NCI-H2081 treated with DMSO at 0.1 percent for 48 hours (cell line): Measurements from ENCODE around the gene ASCL2.

Source experiments
- DNase-seq: peaks from one replicate; lab custom pipeline; 2025; lab: John Stamatoyannopoulos, UW

Gene ASCL2

DNA sequence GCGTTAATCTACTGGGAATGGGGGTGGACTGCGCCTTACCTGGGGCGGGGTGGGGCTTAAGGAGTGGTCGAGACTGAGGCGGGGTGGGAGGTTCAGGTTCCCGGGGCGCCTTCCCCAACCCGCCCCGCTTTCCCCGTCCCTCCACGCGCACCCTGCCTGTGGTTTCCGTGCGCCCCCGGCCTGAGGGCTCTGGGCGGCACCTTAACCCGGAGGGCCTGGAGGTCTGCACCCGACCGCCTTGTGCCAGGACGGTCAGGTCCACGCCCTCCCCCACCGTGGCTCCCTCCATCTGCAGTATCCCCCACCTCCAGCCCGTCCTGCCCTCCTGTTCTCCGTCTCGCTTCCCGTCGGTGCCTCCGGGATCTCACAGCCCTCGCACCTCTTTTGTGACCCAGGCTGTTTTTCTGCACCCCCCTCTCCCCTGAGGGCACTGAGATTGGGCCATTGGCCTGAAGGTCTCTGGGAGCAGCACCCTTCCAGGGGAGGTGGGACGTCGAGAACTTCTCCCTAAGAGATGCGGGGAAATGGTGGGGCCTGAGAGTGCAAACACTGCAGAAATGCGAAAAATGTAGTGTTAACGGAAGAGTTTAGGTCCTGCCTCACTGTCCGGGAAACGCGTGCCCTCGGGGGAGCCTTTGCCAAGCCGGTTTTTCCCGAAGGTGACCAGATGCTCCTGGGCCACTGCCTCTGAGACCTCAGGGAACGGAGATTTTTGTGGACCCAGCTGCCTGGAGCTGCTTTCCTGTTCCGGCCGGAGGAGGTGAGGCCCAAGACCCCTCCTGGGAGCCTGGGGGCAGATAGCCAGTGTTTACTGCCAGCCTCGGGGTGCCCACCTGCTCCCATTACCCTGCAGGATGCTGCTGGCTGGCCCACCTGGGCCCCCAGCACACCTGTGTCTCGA is 1.2 kb upstream of the ASCL2 start:
- no peak for DNase-seq

DNA sequence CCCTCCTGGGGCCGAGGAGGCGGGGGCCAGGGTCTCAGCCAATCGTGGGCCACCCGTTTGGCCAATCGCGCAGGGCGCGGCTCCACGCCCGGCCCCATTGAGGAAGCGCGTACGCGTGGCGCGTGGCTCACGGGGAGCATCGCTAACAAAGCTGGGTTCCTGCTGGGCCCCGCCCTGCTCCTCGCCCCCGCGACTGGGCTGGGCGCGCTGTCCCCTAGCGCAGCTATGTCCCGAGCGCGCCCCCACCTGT is 614 bp upstream of the ASCL2 start:
- DNase-seq: no peak

DNA sequence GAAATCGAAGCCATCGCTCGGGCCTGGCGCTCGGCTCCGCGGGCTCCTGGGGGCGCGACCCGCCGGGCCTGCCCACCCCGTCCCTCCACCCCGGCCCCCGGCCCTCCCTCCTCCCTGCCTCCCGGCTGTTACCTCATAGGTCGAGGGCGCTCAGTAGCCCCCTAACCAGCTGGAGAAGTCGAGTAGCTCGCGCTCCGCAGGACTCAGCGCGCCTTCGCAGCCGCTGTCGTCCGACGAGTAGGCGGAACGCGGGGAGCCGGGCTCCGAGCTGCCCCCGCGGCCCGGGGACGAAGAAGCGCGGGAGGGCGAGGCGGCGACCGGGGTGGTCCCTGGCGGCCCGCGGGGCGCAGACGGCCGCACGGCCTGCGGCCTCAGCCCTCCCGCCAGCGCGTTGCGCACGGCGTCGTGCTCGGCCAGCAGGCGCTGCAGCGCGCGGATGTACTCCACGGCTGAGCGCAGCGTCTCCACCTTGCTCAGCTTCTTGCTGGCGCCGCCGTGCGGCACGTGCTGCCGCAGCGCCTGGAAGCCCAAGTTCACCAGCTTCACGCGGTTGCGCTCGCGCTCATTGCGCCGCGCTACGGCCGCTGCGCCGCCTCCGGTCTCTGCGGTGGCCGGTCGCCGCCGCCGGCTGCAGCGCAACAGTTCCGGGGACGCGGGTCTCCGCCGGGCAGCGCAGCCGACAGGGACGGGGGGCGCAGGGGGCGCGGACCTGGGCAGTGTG is 627 bp downstream of the ASCL2 start:
- no peak for DNase-seq

DNA sequence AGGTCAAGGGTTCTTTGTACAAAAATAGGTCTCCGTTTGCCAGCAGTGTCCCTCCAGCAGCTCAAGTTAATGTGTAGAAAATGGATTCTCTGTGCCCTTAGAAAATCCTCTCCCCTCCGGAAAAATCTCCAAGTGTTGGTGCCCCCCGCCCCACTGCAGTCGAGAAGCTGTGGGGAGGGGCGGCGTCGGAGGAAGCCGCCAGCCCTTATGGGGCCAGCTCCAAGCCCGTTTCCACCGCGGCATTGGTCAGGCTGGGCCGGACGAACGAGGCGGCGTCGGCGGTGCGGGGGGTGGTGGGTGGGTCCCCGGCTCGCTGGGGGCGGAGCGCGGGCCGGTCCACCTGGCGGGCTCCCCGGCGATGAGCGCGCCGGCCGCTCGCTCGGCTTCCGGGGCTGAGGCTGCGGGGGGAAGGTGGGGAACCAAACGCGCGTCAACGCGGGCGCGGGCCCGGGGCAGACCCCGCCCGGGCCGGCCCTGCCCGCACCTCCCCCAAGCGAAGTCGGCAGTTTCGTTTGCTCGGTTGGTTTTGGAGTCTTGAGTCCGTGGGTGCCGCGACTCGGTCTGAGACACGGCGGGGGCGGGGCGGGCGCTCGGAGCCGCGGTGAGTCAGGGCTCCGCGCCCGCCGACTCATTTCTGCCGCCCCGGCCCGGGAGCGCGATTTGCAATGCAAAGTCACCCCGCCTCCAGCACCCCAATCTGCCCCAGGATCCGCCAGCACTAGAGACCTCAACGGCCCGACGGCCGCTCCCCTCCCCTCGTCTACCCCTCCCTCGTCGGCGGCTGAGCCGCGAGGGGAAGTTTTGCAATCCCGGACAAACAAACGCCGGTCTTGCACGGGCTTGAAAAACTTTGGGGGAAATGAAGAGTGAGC is 1.4 kb downstream of the ASCL2 start:
- DNase-seq: no peak

DNA sequence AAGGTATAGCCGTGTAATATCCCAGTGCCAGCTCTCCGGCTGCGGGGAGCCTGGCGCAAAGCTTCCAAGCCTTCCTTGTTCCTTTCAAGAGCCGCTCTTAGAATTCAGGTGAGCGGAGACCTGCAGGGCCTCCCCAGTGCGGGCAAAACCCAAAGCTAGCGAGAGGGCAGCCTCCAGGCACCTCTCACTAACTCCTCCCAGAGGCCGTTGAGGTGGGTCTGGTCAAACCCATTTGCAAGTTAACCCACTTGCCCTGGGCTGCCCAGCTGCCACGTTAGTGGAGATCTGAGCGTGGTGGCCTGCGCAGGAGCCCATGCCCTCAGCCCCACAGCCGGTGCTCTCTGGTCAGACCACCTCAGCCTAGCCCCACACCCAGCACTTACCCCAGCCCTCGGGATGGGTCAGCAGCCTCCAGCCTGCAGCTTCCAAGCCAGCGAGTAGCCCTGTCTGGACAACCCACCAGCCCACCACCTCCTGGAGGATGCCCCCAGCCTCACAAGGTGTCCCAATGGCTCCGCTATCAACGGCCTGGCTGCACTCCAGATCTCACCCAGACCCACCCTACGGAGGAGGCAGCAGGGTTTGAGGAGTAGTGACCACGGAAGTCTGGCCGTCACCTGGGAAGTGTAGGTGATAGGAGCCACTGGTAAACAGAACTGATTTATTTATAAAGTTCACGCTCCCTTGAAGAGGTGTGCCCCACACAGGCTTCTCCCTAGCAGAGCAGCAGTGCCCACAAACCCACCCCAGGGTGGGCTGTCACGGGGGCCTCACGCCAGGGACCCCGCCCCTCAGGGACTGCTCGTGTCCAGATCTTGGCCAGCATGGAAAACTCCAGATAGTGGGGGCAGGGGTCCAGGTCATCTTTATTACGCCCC is 2.3 kb downstream of the ASCL2 start:
- DNase-seq: no peak

DNA sequence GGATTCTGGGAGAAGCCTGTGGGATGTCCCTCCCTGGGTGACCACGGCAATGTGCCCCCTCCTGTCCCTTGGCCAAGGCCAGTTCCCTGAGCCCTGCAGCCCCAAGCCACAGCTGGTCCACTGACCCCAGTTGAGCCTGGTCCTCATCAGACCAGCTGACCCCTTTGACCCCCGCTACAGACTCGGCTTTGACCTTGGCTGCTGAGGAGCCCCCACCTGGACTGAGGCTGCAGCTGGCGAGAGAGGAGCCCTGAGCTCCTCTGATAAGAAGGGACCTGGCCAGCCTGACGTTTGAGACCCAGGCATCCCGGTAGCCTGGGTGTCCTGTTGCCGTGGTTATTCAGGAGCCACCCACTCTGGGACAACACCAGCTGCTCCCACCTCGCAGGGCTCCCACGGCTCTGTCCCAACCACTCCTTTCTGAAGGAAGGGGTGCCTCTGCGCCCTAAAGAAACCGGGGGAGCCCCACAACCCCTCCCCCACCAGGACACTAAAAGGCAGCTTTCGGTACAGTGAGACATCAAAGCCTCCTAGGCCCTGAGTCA is 3.0 kb downstream of the ASCL2 start:
- no peak for DNase-seq

DNA sequence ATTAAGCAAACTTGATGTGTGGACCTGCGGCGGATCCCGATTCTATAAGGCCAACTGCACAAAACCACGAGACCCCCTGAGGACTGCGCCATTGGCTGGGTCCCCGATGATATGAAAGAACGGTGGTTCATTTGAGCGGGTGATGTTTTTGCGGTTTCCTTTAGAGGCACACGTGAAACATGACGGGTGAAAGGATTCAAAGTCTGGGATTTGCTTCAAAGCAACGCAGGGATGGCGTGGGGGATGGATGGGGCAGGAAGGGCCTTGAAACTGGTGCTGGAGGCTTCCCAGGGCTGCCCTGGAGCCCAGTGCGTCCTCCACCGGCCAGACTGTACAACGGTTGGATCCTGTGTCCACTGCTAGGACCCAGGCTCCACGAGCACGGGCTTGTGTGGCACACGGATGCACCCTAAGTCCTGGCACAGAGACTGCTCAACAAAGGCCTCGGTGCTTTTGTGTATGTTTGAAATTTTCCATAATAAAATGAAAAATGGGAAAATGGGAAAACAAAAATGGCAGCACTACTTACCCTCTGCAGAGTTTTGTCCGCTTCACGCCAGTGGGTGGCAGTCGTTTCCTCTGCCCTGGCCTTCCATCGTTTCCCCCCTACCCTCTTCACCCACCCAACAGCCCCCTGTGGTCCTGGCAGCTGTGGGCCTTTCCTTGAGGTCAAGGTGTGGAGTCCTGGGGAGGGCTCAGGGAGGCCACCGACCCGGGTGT is 3.6 kb downstream of the ASCL2 start:
- no peak for DNase-seq

DNA sequence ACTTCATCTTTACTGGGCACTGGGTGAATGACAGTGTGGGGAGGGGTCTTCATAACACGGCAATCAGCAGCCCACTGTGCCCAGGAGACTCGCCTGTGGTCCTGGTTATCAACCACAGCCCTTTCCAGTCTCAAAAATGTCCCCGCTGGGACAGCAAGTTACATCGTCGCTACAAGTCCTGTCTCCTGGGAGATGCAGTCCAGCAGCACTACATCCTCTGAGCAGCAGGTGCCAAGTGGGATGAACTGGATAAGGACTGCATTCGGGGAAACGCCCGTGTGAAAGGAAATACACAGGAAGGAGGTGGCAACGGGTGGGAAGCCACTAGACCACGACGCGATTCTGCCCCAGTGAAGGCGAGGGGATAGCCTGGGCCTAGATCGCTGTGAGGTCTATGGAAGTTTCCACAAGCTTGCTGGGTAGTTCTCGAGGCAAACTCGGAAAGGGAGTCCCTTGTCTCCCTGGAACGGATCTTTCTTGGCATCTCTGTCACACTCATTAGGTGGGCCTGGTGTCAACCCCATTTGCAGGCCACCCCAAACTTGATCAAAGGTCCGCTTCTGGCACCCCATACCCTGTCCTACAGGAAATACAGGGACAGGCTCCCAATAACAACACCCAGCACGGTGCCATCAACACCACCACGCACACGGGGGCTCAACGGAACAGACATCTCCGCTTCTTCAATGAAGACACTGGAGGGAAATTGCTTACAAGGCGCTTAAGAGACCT is 4.4 kb downstream of the ASCL2 start:
- DNase-seq: no peak

DNA sequence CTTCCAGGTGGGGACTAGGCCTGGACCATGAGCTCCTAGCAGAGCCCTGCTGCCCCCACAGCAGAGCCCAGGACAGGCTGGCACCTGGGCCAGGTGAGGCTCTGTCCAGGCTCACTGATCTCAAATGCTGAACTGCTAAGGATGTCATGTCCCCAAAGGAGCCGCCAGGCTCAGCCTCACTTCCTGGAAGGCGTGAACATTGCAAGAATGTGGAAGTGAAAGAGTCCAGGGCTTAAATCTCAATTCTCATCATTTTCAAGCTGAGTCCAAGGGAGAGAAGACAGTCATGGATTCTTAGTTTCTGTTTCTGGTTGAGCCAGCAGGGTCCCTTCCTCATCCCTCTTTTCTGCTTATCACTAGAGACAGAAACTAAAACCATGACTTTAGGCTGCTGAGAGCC is 5.0 kb downstream of the ASCL2 start:
- no peak for DNase-seq

DNA sequence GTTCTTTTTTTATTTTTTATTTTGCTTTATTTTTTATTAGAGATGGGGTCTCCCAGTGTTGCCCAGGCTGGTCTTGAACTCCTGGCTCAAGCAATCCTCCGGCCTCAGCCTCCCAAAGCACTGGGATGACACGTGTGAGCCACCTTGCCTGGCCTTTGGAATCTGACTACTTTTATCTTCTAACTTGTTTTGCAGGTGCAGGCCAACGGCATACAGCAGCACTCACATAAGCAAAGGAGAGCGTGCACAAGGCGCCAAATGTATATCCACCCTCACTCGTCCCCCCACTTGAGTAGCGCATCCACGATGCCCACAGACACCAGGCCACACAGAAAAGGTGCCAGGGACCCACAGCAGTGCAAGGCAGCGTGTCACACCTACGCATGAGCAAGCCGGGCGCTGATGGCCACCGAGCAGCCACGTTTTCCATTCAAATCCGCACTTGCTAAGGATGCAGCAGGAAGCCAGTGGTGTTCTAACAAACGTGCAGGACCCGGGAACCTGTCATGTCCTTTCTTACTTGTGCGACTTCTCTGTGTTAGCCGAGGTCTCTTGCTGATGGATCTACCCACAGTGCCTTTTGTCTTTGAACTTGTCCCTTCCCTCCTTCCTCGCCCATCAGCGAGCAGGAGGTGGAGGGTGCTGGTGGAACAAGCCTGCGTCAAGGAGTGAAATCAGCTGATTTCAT is 5.9 kb downstream of the ASCL2 start:
- DNase-seq: no peak

DNA sequence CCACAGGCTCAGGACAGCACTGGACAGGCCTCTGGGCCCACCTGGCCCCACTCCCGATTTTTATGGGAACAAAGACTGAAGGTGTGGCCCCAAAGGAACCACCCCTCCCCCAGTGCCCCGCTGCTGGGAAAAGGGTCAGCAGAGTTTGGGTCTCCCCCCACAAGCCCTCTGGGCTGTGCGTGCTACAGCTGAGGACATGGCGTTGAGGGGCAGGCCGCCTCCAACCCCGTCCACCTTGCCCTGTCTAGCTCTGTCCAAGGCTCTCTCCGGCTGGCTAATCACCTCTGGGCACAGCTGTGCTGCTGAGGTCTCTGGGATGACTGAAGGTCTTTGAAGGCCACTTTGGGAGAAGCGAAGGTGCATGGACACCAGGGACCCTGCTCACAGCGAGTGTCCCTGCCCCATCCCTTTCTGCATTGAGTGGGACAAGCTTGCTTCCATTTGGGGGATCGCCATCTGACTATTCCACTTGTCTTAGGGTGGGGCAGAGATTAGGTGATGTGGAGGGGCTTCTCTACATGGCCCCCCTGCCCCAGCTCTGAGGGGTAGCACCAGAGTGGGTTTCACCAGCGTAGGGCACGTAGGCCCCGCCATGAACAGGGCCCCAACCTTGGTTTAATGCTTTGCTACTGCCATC is 6.5 kb downstream of the ASCL2 start:
- DNase-seq: no peak

DNA sequence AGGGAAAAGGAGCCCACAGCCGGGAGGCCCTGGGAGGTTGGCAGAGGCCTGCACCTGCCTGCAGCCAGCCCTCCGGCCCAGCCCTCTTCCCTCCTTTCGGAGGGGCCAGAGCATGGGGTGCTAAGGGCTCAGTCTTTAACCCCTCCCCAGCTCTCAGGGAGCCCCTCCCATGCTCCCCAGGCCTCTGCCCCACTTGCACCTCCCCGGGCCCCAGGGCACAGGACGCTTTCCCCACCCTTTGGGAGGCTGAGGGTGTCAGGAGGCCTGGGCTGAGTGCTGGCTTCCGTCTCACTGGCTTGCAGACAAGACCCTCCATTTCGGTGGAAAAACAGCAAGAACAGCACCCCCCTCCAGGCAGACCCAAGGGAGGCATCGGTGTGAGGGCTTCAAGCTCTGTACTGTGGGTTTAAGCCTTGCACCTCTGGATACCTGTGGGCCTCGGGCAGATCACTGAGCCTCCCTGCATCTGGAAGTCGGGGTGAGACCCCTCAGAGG is 7.3 kb downstream of the ASCL2 start:
- no peak for DNase-seq

DNA sequence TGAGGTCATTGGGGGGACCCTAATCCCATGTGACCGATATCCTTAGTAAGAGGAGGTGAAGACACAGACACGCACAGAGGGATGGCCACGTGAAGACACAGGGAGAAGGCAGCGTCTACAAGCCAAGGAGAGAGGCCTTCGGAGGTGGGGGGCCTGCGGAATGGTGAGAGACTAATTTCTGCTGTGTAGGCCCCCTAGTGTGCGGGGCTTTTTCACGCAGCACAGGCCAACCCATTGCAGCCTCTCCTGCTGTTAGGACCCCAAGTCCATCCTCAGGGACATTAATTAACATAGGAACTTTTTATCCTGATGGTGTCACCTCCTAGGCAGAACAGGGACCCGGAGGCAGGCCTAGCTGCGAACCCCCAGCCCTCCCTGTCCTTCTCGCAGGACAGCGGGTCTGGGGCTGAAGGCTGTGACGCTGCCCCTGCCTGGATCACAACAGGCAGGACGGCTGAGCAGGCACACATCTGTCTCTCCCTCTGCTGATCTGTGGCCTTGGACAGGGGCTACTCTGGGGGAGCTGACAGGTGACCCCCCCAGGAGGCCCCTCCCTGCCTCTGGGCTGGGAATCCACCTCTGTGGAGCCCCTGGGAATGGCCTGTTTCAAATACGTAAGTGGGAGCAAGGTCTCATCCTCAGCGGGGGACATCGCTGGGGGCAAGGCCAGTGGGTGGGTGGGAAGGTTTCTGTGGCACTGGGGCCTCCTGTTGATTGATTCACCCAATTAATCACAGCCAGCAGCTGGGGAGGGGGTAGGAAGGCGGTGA is 7.9 kb downstream of the ASCL2 start:
- no peak for DNase-seq

DNA sequence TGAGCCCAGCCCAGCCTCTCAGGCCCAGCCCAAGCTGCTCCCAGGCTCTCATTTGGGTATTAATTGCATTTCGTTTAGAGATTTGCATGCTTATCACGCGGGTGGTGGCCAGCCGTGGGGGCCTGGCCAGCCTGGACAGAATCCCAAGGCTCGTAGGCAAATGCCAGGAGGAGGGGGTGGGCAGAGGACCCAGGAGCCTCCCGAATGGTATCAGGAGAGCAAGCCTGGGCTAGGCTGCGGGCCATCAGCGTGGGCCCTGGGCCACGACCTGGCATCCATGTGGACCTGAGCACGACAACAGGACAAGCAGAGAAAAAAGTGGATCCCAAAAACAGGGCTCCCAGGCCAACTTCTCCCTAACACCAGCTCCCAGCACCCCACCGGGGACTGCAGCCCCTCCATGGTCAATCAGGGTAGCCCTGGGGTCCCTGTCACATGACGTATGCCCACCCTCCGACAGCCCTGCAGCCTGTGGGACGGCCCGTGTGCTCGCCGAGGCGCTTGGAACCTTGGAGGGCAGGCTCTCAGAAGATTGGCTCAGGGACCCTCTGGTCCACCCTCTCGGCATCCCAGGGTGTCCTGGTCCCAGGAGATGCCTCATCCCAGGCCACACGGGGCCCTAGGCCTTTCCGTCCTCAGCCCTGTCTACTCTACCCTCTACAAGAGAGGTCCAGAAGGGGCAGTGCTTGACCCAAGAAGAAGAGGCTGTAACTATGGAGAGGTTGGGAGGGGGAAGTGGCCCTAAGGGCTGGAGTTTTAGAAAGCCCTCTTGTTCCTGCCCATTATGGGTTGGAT is 8.8 kb downstream of the ASCL2 start:
- DNase-seq: no peak

DNA sequence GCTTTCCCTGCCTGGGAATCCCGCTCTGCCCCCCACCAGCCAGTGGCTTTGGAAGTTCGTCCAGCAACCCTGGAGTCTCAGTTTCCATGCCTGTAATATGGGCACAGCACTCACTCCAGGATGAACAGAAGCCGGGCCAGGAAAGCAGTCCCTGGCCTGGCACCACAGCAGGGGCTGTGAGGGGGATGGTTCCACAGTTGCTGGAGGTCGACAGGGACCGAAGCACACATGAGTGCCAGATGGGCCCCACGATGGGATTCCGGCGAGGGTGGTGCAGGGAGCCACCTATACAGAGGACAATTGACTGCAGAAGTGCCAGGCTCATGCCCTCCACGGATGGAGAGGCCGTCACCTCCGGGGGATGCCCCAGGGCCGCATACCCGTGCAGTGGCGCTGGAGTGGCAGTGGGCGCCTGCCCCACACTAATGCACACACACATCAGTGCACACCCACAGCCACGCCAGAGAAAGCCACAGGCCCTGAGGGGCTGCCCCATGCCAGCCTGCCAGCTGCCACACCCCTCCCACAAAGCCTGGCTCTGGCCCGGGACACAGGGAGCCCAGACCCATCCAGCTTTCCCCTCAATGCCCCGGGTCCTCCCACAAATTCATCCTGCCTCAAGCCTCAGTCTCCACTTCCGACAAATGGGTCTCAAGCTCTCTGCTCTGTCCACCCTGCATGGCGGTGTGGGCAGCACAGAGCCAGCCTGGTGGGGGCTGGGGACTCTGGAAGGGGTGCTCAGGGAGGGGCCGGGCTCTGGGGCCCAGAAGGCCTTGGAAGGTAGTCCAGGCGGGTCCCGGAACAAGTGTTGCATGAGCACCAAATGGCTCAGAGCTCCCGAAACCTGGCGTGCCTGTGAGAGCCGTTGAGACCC is 9.7 kb downstream of the ASCL2 start:
- no peak for DNase-seq

DNA sequence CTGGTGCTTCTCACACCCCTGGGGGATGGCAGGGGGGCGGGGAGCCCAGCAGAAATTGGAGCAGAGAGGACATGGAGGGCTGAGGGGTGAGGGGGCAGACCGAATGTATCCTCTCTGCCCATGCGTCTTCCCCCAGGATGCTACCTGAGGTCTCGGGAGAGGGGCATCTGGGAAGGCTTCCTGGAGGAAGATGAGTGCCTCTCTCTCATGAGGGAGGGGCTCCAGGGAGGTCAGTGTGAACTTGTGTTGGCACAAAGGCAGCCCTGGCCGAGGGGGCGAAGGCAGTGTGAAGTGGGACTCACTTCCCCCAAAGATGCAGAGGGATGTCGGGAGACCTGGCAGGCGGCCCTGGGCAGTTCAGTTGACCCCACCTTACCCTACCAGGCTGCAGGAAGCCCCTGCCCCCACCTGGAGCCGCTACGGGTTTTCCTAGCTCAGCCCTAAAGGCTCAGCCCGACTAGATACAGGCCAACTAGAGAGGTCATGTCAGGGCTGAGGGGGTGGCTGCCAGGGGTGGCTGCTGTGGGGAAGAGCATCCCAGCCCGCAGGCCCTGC is 10.4 kb downstream of the ASCL2 start:
- DNase-seq: no peak
